GM21381 (cell line): Measurements from ENCODE around the gene DHX57.

Experiments used
- ATAC-seq: cut with Tn5 transposase; IDR thresholded peaks from one replicate; pipeline ENCODE4 v1.9.1; 2021; ENCODE audit warnings: mild to moderate bottlenecking, moderate library complexity; ENCODE audit not compliant: unreplicated experiment

DHX57 gene

GRCh38 chr2:38754049-38754448 lies 121.7 kb downstream of the DHX57 start:
- no peak for ATAC-seq

GRCh38 chr2:38751596-38752410 lies 123.9 kb downstream of the DHX57 start:
- ATAC-seq = no peak

- ATAC-seq = peak; percentile 78
Observed at GRCh38 chr2:38750891-38751595, 124.7 kb downstream of the DHX57 start, which contains the start of gene SRSF7. Gene SRSF7 (minus strand): TSS chr2:38751361. CDS start chr2:38751256, 105 bp downstream.

GRCh38 chr2:38750011-38750890 lies 125.5 kb downstream of the DHX57 start:
- ATAC-seq = peak; percentile 46

- ATAC-seq = no peak
Observed at GRCh38 chr2:38748943-38749804, 126.6 kb downstream of the DHX57 start.

- ATAC-seq = no peak
Observed at GRCh38 chr2:38748391-38748790, 127.3 kb downstream of the DHX57 start.

GRCh38 chr2:38747819-38748218 lies 127.9 kb downstream of the DHX57 start:
- no peak for ATAC-seq
